ENCODE data around the gene SNRPD1. TPM values are rescaled to one million over a fixed set of nuclear protein-coding genes. Genes with fewer than 3 reads are reported as not detected.

Gene SNRPD1
- total RNA-seq, 1 experiment from 2014 or later: 134 TPM

GRCh38 chr18:21652073-21652472 is 40.0 kb downstream of the SNRPD1 start:
- Histone ChIP-seq H2AFZ (ENCODE audit: low read depth, low read length, poor library complexity, severe bottlenecking) (no peak overlapping the region), H3K9me2 (ENCODE audit: insufficient read depth) (no peaks in the 10 kb centered on the region), H3K27me3 (ENCODE audit: insufficient read depth, low read length) (no peaks in the 10 kb centered on the region), H3K4me3 (replicated peaks in 1 of 2; ENCODE audit: low read depth in 1 of 2, low read length in 2 of 2) (no peak overlapping the region), H3K27ac (ENCODE audit: low read depth, low read length) (no peak overlapping the region), H3K4me2 (ENCODE audit: low read length) (no peak overlapping the region), H3K9me3 (ENCODE audit: control insufficient read depth in 1 of 2, insufficient read depth in 1 of 2, low read depth in 1 of 2, low read length in 2 of 2) (no peaks in the 10 kb centered on the region), H3K79me2 (ENCODE audit: insufficient read depth, low read length) (no peaks in the 10 kb centered on the region), H3K36me3 (ENCODE audit: control insufficient read depth in 1 of 2, insufficient read depth in 2 of 2, low read length in 2 of 2) (peaks cover 2% of the 10 kb centered on the region in 2 experiments; a peak in 1 of 4 replicates), H4K20me1 (ENCODE audit: insufficient read depth) (no peaks in the 10 kb centered on the region), H3K4me1 (ENCODE audit: control insufficient read depth in 1 of 2, insufficient read depth in 2 of 2, low read length in 2 of 2) (no peaks in the 10 kb centered on the region), H3K9ac (ENCODE audit: low read length) (no peak overlapping the region)
- ATAC-seq: no peak
- ChIA-PET RAD21 (ENCODE audit: low non-redundant PET in 1 of 2, low total read pairs in 2 of 2, uncharacterized antibody in 2 of 2, unreplicated experiment in 2 of 2) (no interaction called here), POLR2A (no interaction called here), CTCF (no interaction called here)
- TF ChIP-seq REST (IDR thresholded peaks at IDR 0.05; ENCODE audit: low read depth) (no peak), POLR2AphosphoS5 (IDR thresholded peaks at IDR 0.05; ENCODE audit: low read depth, low read length) (no peak), JUND (IDR thresholded peaks at IDR 0.05) (no peak), RAD21 (IDR thresholded peaks at IDR 0.05; ENCODE audit: low read depth) (no peak), EZH2phosphoT487 (IDR thresholded peaks at IDR 0.05; ENCODE audit: borderline replicate concordance) (no peak)
- no TSS peak for BruUV-seq (replicated peaks)
- intact Hi-C loops (cut with micrococcal nuclease): no loop called here
- no peak for DNase-seq (ENCODE audit: low read depth, low spot score)

- H3K4me1 ChIP-seq (ENCODE audit: control insufficient read depth in 1 of 2, insufficient read depth in 2 of 2, low read length in 2 of 2): no peaks in the 10 kb centered on the region
- no TSS peak for BruUV-seq (replicated peaks)
- no peaks in the 10 kb centered on the region for H3K9me2 ChIP-seq (ENCODE audit: insufficient read depth)
- H3K36me3 ChIP-seq (ENCODE audit: control insufficient read depth in 1 of 2, insufficient read depth in 2 of 2, low read length in 2 of 2): peaks cover 2% of the 10 kb centered on the region in 2 experiments; a peak in 1 of 4 replicates
- H3K9ac ChIP-seq (ENCODE audit: low read length): no peak overlapping the region
- POLR2A ChIA-PET: interaction anchor here (0.6 kb wide), 1 partner anchor 10 kb away, joined by 3 read pairs; no protein-coding TSS in a partner anchor
- CTCF ChIA-PET: no interaction called here
- no peaks in the 10 kb centered on the region for H3K79me2 ChIP-seq (ENCODE audit: insufficient read depth, low read length)
- H3K27ac ChIP-seq (ENCODE audit: low read depth, low read length): no peak overlapping the region
- H3K9me3 ChIP-seq (ENCODE audit: control insufficient read depth in 1 of 2, insufficient read depth in 1 of 2, low read depth in 1 of 2, low read length in 2 of 2): no peaks in the 10 kb centered on the region
- DNase-seq (ENCODE audit: low read depth, low spot score) (no peak), ATAC-seq (no peak)
- intact Hi-C loops (cut with micrococcal nuclease): no loop called here
- no peak overlapping the region for H3K4me3 ChIP-seq (replicated peaks in 1 of 2; ENCODE audit: low read depth in 1 of 2, low read length in 2 of 2)
- H2AFZ ChIP-seq (ENCODE audit: low read depth, low read length, poor library complexity, severe bottlenecking): no peak overlapping the region
- no peaks in the 10 kb centered on the region for H4K20me1 ChIP-seq (ENCODE audit: insufficient read depth)
- TF ChIP-seq YY1 (IDR thresholded peaks at IDR 0.05; ENCODE audit: extremely low read depth, insufficient replicate concordance, low read depth, low read length): no peak
- no peak for TF ChIP-seq CBX3 (IDR thresholded peaks at IDR 0.05; ENCODE audit: low read depth)
- no peak for TF ChIP-seq FOSL1 (IDR thresholded peaks at IDR 0.05; ENCODE audit: low read depth)
- TF ChIP-seq ATF3 (IDR thresholded peaks at IDR 0.05): no peak
- H3K27me3 ChIP-seq (ENCODE audit: insufficient read depth, low read length): no peaks in the 10 kb centered on the region
- RAD21 ChIA-PET (ENCODE audit: low non-redundant PET in 1 of 2, low total read pairs in 2 of 2, uncharacterized antibody in 2 of 2, unreplicated experiment in 2 of 2): no interaction called here
- no peak overlapping the region for H3K4me2 ChIP-seq (ENCODE audit: low read length)
Observed at GRCh38 chr18:21653361-21653760, 41.2 kb downstream of the SNRPD1 start.

Data from HCT116 (cell line).